ENCODE data around the gene ANKH. TPM values are rescaled to one million over a fixed set of nuclear protein-coding genes. Genes with fewer than 3 reads are reported as not detected.

The ANKH gene
- total RNA-seq, 1 experiment from 2014 or later: 65.2 TPM

DNA sequence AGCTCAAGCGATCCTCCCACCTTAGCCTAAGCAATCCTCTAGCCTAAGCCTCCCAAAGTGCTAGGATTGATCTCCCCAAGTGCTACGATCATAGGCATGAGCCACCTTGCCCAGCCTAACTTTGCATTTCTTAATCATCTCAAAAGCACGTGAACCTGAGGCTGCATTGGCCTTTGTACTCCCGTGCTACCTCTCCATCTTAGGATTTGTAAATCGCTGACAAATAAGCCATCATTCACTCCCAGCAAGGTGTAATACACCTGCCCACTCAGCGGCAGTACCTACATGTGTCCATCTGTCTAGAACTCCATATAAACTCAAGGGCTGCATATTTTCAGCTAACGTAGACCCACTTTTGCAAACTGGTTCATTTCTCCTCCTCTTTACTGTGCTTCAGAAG lies 2.8 kb downstream of the ANKH start:
- no TSS peak for BruUV-seq (replicated peaks)
- Histone ChIP-seq H3K4me3 (replicated peaks in 1 of 2; ENCODE audit: low read depth in 1 of 2, low read length in 2 of 2) (no peak overlapping the region), H3K9me2 (ENCODE audit: insufficient read depth) (no peaks in the 10 kb centered on the region), H3K36me3 (ENCODE audit: control insufficient read depth in 1 of 2, insufficient read depth in 2 of 2, low read length in 2 of 2) (no peaks in the 10 kb centered on the region), H4K20me1 (ENCODE audit: insufficient read depth) (no peaks in the 10 kb centered on the region), H3K27me3 (ENCODE audit: insufficient read depth, low read length) (no peaks in the 10 kb centered on the region), H3K27ac (ENCODE audit: low read depth, low read length) (no peak overlapping the region), H3K4me1 (ENCODE audit: control insufficient read depth in 1 of 2, insufficient read depth in 2 of 2, low read length in 2 of 2) (peaks cover 3 to 15% of the 10 kb centered on the region in 2 experiments; a peak in 3 of 4 replicates), H3K9me3 (ENCODE audit: control insufficient read depth in 1 of 2, insufficient read depth in 1 of 2, low read depth in 1 of 2, low read length in 2 of 2) (no peaks in the 10 kb centered on the region), H3K4me2 (ENCODE audit: low read length) (no peak overlapping the region), H2AFZ (ENCODE audit: low read depth, low read length, poor library complexity, severe bottlenecking) (no peak overlapping the region), H3K79me2 (ENCODE audit: insufficient read depth, low read length) (peaks cover 31% of the 10 kb centered on the region), H3K9ac (ENCODE audit: low read length) (no peak overlapping the region)
- ChIA-PET POLR2A (interaction anchor here (1.1 kb wide), 1 partner anchor 11 kb away, joined by 3 read pairs; no protein-coding TSS in a partner anchor), RAD21 (ENCODE audit: low non-redundant PET in 1 of 2, low total read pairs in 2 of 2, uncharacterized antibody in 2 of 2, unreplicated experiment in 2 of 2) (no interaction called here), CTCF (interaction anchor here (0.6 kb wide), 1 partner anchor 59 kb away, joined by 3 read pairs; no protein-coding TSS in a partner anchor)
- DNase-seq (ENCODE audit: low read depth, low spot score): no peak
- TF ChIP-seq POLR2A (IDR thresholded peaks at IDR 0.05; ENCODE audit: borderline replicate concordance, extremely low read depth, insufficient read depth, insufficient read length): no peak
- TF ChIP-seq, protein P1, sequence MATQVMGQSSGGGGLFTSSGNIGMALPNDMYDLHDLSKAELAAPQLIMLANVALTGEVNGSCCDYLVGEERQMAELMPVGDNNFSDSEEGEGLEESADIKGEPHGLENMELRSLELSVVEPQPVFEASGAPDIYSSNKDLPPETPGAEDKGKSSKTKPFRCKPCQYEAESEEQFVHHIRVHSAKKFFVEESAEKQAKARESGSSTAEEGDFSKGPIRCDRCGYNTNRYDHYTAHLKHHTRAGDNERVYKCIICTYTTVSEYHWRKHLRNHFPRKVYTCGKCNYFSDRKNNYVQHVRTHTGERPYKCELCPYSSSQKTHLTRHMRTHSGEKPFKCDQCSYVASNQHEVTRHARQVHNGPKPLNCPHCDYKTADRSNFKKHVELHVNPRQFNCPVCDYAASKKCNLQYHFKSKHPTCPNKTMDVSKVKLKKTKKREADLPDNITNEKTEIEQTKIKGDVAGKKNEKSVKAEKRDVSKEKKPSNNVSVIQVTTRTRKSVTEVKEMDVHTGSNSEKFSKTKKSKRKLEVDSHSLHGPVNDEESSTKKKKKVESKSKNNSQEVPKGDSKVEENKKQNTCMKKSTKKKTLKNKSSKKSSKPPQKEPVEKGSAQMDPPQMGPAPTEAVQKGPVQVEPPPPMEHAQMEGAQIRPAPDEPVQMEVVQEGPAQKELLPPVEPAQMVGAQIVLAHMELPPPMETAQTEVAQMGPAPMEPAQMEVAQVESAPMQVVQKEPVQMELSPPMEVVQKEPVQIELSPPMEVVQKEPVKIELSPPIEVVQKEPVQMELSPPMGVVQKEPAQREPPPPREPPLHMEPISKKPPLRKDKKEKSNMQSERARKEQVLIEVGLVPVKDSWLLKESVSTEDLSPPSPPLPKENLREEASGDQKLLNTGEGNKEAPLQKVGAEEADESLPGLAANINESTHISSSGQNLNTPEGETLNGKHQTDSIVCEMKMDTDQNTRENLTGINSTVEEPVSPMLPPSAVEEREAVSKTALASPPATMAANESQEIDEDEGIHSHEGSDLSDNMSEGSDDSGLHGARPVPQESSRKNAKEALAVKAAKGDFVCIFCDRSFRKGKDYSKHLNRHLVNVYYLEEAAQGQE (IDR thresholded peaks at IDR 0.05; ENCODE audit: low read depth): no peak
- no peak for TF ChIP-seq RAD21 (IDR thresholded peaks at IDR 0.05; ENCODE audit: low read depth)
- no peak for TF ChIP-seq CEBPB (IDR thresholded peaks at IDR 0.05; ENCODE audit: low read depth)
- TF ChIP-seq SRF (IDR thresholded peaks at IDR 0.05; ENCODE audit: low read depth): no peak
- no peak for TF ChIP-seq ZFX (IDR thresholded peaks at IDR 0.05)
- no peak for TF ChIP-seq ELF1 (IDR thresholded peaks at IDR 0.05; ENCODE audit: borderline replicate concordance, low read depth)
- TF ChIP-seq, protein P2, sequence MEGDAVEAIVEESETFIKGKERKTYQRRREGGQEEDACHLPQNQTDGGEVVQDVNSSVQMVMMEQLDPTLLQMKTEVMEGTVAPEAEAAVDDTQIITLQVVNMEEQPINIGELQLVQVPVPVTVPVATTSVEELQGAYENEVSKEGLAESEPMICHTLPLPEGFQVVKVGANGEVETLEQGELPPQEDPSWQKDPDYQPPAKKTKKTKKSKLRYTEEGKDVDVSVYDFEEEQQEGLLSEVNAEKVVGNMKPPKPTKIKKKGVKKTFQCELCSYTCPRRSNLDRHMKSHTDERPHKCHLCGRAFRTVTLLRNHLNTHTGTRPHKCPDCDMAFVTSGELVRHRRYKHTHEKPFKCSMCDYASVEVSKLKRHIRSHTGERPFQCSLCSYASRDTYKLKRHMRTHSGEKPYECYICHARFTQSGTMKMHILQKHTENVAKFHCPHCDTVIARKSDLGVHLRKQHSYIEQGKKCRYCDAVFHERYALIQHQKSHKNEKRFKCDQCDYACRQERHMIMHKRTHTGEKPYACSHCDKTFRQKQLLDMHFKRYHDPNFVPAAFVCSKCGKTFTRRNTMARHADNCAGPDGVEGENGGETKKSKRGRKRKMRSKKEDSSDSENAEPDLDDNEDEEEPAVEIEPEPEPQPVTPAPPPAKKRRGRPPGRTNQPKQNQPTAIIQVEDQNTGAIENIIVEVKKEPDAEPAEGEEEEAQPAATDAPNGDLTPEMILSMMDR (IDR thresholded peaks at IDR 0.05 in 2 of 3, conservative IDR thresholded peaks at IDR 0.05 in 1 of 3; ENCODE audit: borderline replicate concordance in 1 of 3, insufficient read depth in 1 of 3, low read depth in 2 of 3, low read length in 2 of 3): no peak
- TF ChIP-seq FOSL1 (IDR thresholded peaks at IDR 0.05; ENCODE audit: low read depth): no peak
- no peak for TF ChIP-seq YY1 (IDR thresholded peaks at IDR 0.05; ENCODE audit: extremely low read depth, insufficient replicate concordance, low read depth, low read length)
- no peak for TF ChIP-seq EZH2 (IDR thresholded peaks at IDR 0.05)
- no peak for TF ChIP-seq CBX3 (IDR thresholded peaks at IDR 0.05; ENCODE audit: low read depth)
- TF ChIP-seq JUND (IDR thresholded peaks at IDR 0.05): no peak
- TF ChIP-seq, protein P3, sequence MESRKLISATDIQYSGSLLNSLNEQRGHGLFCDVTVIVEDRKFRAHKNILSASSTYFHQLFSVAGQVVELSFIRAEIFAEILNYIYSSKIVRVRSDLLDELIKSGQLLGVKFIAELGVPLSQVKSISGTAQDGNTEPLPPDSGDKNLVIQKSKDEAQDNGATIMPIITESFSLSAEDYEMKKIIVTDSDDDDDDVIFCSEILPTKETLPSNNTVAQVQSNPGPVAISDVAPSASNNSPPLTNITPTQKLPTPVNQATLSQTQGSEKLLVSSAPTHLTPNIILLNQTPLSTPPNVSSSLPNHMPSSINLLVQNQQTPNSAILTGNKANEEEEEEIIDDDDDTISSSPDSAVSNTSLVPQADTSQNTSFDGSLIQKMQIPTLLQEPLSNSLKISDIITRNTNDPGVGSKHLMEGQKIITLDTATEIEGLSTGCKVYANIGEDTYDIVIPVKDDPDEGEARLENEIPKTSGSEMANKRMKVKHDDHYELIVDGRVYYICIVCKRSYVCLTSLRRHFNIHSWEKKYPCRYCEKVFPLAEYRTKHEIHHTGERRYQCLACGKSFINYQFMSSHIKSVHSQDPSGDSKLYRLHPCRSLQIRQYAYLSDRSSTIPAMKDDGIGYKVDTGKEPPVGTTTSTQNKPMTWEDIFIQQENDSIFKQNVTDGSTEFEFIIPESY (IDR thresholded peaks at IDR 0.05; ENCODE audit: extremely low read depth, insufficient replicate concordance, low read length): no peak
- TF ChIP-seq EGR1 (IDR thresholded peaks at IDR 0.05; ENCODE audit: low read depth): no peak
- TF ChIP-seq SP1 (IDR thresholded peaks at IDR 0.05; ENCODE audit: low read depth): no peak
- TF ChIP-seq, protein P4, sequence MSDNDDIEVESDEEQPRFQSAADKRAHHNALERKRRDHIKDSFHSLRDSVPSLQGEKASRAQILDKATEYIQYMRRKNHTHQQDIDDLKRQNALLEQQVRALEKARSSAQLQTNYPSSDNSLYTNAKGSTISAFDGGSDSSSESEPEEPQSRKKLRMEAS (IDR thresholded peaks at IDR 0.05): no peak
- no peak for ATAC-seq
- intact Hi-C loops (cut with micrococcal nuclease): no loop called here
